NCI-H1694 (cell line): ENCODE results near the gene VRK3.
"Not testable (repeated sequence)": the region's sequence is repeated elsewhere in the genome, so short reads cannot be mapped to it uniquely, and the experiment has no call there.

Experiments used
- DNase-seq: peaks from one replicate; lab custom pipeline; 2025; lab: John Stamatoyannopoulos, UW

Gene VRK3

GRCh38 chr19:50025022-50025793, at the start of gene VRK3:
Gene VRK3, minus strand, starts transcription at chr19:50025372. Its CDS starts 9,210 bp downstream, at chr19:50016162.
- DNase-seq = peak; percentile 100

GRCh38 chr19:50068382-50068781, 43.2 kb upstream of the VRK3 start:
- DNase-seq = not testable (repeated sequence)

GRCh38 chr19:50067575-50067974, 42.4 kb upstream of the VRK3 start:
- DNase-seq = no peak

- DNase-seq = no peak
Observed at GRCh38 chr19:50065938-50066337, 40.8 kb upstream of the VRK3 start.

- no peak for DNase-seq
Observed at GRCh38 chr19:50061650-50062049, 36.5 kb upstream of the VRK3 start.

- DNase-seq = no peak
Observed at GRCh38 chr19:50060107-50060506, 34.9 kb upstream of the VRK3 start.

GRCh38 chr19:50059045-50059444, 33.9 kb upstream of the VRK3 start:
- DNase-seq = no peak

- DNase-seq = no peak
Observed at GRCh38 chr19:50058425-50058824, 33.3 kb upstream of the VRK3 start.

- DNase-seq = no peak
Observed at GRCh38 chr19:50053119-50053518, 27.9 kb upstream of the VRK3 start.

- no peak for DNase-seq
Observed at GRCh38 chr19:50051964-50052363, 26.8 kb upstream of the VRK3 start.

GRCh38 chr19:50051228-50051895, 26.2 kb upstream of the VRK3 start:
- DNase-seq = not testable (repeated sequence)

GRCh38 chr19:50050406-50051227, 25.4 kb upstream of the VRK3 start:
- peak; percentile 6 for DNase-seq

- no peak for DNase-seq
Observed at GRCh38 chr19:50047671-50048070, 22.5 kb upstream of the VRK3 start.

GRCh38 chr19:50046649-50047503, 21.7 kb upstream of the VRK3 start:
- DNase-seq = no peak

GRCh38 chr19:50044922-50045321, 19.8 kb upstream of the VRK3 start:
- no peak for DNase-seq

GRCh38 chr19:50043967-50044366, 18.8 kb upstream of the VRK3 start:
- DNase-seq = no peak

GRCh38 chr19:50042363-50043024, 17.3 kb upstream of the VRK3 start:
- no peak for DNase-seq

GRCh38 chr19:50040967-50041366, 15.8 kb upstream of the VRK3 start:
- DNase-seq = no peak

GRCh38 chr19:50039968-50040367, 14.8 kb upstream of the VRK3 start:
- no peak for DNase-seq

- no peak for DNase-seq
Observed at GRCh38 chr19:50036908-50037307, 11.7 kb upstream of the VRK3 start.

- DNase-seq = no peak
Observed at GRCh38 chr19:50030937-50031336, 5.8 kb upstream of the VRK3 start.
